IPS-20b (cell line): ENCODE data around the gene OTULINL.

Experiments used
- H3K27ac ChIP-seq: one replicate; pipeline ENCODE4 v1.5.1; 2013; ENCODE audit warnings: low read length
- H3K27me3 ChIP-seq: 2 replicates; pipeline ENCODE4 v1.6.1; 2013; ENCODE audit warnings: mild to moderate bottlenecking, low read length, inconsistent platforms; ENCODE audit not compliant: insufficient read depth
- H3K36me3 ChIP-seq: 2 replicates; pipeline ENCODE4 v1.6.1; 2013; ENCODE audit warnings: low read depth, mild to moderate bottlenecking, inconsistent platforms, low read length, moderate library complexity; ENCODE audit not compliant: insufficient read depth
- H3K4me1 ChIP-seq: 2 replicates; pipeline ENCODE4 v1.6.1; 2013; ENCODE audit warnings: mild to moderate bottlenecking, control low read depth, inconsistent platforms, low read length, moderate library complexity; ENCODE audit not compliant: insufficient read depth
- H3K4me3 ChIP-seq: 2 replicates; pipeline ENCODE4 v1.5.1; 2013; ENCODE audit warnings: mild to moderate bottlenecking, low read length, inconsistent platforms
- H3K9ac ChIP-seq: 2 replicates; pipeline ENCODE4 v1.6.1; 2013; ENCODE audit warnings: low read depth, mild to moderate bottlenecking, inconsistent platforms, low read length, moderate library complexity
- H3K9me3 ChIP-seq: 2 replicates; pipeline ENCODE4 v1.6.1; 2013; ENCODE audit warnings: mild to moderate bottlenecking, low read depth, low read length, inconsistent platforms; ENCODE audit not compliant: insufficient read depth

OTULINL gene

GRCh38 chr5:14644623-14645237, 63.1 kb downstream of the OTULINL start:
- H3K9me3 ChIP-seq = no peaks in the 10 kb centered on the region

DNA sequence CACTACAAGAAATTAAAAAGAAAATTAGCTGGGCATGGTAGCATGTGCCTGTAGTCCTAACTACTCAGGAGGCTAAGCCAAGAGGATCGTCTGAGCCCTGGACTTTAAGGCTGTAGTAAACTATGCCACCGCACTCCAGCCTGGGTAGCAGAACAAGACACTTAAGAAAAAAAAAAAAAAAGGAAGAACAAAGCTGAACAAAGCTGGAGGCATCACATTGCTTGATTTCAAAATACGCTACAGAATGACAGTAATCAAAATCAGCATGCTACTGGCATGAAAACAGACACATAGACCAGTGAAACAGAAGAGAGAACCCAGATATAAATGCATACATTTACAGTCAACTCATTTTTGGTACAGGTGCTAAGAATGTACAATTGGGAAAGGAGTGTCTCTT, 68.5 kb downstream of the OTULINL start:
- Histone ChIP-seq H3K27ac (no peak overlapping the region), H3K27me3 (no peaks in the 10 kb centered on the region), H3K9me3 (no peaks in the 10 kb centered on the region), H3K9ac (no peak overlapping the region), H3K4me3 (no peak overlapping the region), H3K4me1 (peaks cover 3% of the 10 kb centered on the region; the same call in 1 of the 2 replicates), H3K36me3 (no peaks in the 10 kb centered on the region)

More at GRCh38 chr5:14644623-14645237, 63.1 kb downstream of the OTULINL start:
- H3K4me1 ChIP-seq = peaks cover 3% of the 10 kb centered on the region; the same call in 1 of the 2 replicates
- H3K27ac ChIP-seq = no peak overlapping the region
- no peak overlapping the region for H3K9ac ChIP-seq
- no peak overlapping the region for H3K4me3 ChIP-seq
- H3K36me3 ChIP-seq = no peaks in the 10 kb centered on the region
- H3K27me3 ChIP-seq = no peaks in the 10 kb centered on the region

DNA sequence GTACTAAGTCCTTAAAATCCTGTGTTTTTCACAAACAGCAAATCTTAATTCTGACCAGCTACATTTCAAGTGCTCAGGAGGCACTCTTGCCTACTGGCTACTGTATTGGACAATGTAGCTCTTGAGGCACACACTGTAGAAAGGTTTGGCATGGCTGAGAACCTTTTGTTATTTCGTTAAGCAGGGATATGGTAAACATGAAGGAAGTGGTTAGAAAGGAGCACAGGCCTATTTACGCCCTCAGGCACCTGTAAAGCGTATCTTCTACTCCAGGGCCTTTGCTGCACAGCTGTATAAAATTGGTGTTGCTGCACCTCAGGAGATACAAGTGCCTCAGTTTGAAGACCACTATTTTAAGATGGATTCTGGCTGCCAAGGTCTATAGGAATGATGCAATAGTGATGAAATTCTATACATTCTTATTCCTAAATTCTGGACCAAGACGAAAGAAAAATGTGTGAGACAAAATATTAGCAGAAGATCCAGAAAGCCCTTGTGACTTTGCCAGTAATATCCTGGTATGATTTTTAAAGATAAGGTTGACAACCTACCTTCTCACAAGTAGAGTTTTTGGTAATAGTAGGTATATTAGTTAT, 73.7 kb downstream of the OTULINL start:
- Histone ChIP-seq H3K36me3 (no peaks in the 10 kb centered on the region), H3K9me3 (no peaks in the 10 kb centered on the region), H3K9ac (no peak overlapping the region), H3K4me3 (no peak overlapping the region), H3K27ac (no peak overlapping the region), H3K4me1 (no peaks in the 10 kb centered on the region), H3K27me3 (no peaks in the 10 kb centered on the region)

DNA sequence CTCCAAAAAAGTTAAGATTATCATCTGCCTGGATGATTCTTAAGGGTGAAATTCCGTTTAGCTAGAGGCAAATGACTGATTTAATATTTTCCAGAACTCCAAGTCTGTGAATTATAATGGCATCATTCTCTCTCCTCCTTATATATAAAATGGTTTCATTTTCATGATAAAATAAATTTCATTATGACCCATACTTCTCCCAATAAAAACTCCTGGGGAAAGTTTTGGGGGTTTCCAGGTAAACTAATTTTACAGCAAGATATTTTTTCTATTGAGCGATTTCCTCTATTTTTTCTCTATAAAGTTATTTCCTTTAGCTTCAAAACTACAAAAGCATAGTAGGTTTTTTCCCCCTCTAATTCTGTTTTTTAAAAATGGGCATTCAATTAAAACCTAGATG, 75.3 kb downstream of the OTULINL start:
- no peaks in the 10 kb centered on the region for H3K9me3 ChIP-seq
- no peaks in the 10 kb centered on the region for H3K36me3 ChIP-seq
- no peak overlapping the region for H3K27ac ChIP-seq
- H3K27me3 ChIP-seq = no peaks in the 10 kb centered on the region
- no peak overlapping the region for H3K4me3 ChIP-seq
- no peak overlapping the region for H3K9ac ChIP-seq
- no peaks in the 10 kb centered on the region for H3K4me1 ChIP-seq

- H3K9me3 ChIP-seq = no peaks in the 10 kb centered on the region
- no peak overlapping the region for H3K4me3 ChIP-seq
- peaks cover 16% of the 10 kb centered on the region for H3K27me3 ChIP-seq
- H3K36me3 ChIP-seq = no peaks in the 10 kb centered on the region
- no peak overlapping the region for H3K27ac ChIP-seq
- no peaks in the 10 kb centered on the region for H3K4me1 ChIP-seq
- H3K9ac ChIP-seq = no peak overlapping the region
These were observed 78.4 kb downstream of the OTULINL start for GRCh38 chr5:14659821-14660607.

DNA sequence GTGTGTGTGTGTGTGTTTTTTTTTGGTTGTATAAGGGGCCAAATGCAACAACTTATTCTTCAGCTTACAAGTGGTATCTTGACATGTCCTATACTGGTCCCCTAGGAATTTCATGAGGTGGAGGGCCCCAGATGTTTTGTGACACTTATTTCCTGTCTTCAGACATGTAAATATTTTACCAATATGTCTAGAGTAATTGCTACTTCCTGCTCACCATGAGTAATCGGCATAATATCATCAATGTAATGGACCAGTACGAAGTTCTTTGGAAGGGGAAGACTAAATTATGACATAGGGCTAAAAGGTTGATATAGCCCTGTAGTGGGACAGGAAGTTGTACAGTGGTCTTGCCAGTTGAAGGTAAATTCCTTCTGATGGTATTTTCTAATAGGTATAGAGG, 79.2 kb downstream of the OTULINL start:
- Histone ChIP-seq H3K4me1 (peaks cover 6% of the 10 kb centered on the region; the same call in 1 of the 2 replicates), H3K27ac (no peak overlapping the region)

More for the DNA sequence above, 79.2 kb downstream of the OTULINL start:
- Histone ChIP-seq H3K9me3 (no peaks in the 10 kb centered on the region), H3K36me3 (no peaks in the 10 kb centered on the region), H3K27me3 (peaks cover 24% of the 10 kb centered on the region), H3K9ac (no peak overlapping the region), H3K4me3 (no peak overlapping the region)
